C4-2B (cell line): Measurements from ENCODE around the gene CCDC92B.

Source experiments
- H3K27ac ChIP-seq: fragments of 450-650 bp; 2 replicates; pipeline ENCODE4 v1.5.1; 2017
- CTCF ChIP-seq: fragments of 450-650 bp; conservative IDR thresholded peaks from 2 replicates; pipeline ENCODE4 v1.5.1; 2017; ENCODE audit warnings: mild to moderate bottlenecking
- ZFX ChIP-seq: fragments of 450-650 bp; IDR thresholded peaks from 2 replicates; pipeline ENCODE4 v1.6.1; 2017

The CCDC92B gene

GRCh38 chr17:2693561-2694380 is 55.7 kb downstream of the CCDC92B start:
- H3K27ac ChIP-seq, result no peak overlapping the region
- no peak for TF ChIP-seq CTCF
- no peak for TF ChIP-seq ZFX

GRCh38 chr17:2692781-2693135 is 56.7 kb downstream of the CCDC92B start:
- no peak overlapping the region for H3K27ac ChIP-seq
- TF ChIP-seq ZFX (no peak), CTCF (no peak)

GRCh38 chr17:2691965-2692780 is 57.3 kb downstream of the CCDC92B start:
- no peak overlapping the region for H3K27ac ChIP-seq
- TF ChIP-seq ZFX, result no peak
- no peak for TF ChIP-seq CTCF

GRCh38 chr17:2691069-2691871 is 58.2 kb downstream of the CCDC92B start:
- no peak for TF ChIP-seq CTCF
- TF ChIP-seq ZFX, result no peak
- H3K27ac ChIP-seq, result no peak overlapping the region

GRCh38 chr17:2690165-2691068 is 59.0 kb downstream of the CCDC92B start:
- H3K27ac ChIP-seq, result no peak overlapping the region
- TF ChIP-seq CTCF (no peak), ZFX (no peak)

GRCh38 chr17:2689411-2690164 is 59.9 kb downstream of the CCDC92B start:
- TF ChIP-seq CTCF, result no peak
- TF ChIP-seq ZFX, result no peak
- no peak overlapping the region for H3K27ac ChIP-seq
